ENCODE results near the gene GATD1. TPM values are rescaled to one million over a fixed set of nuclear protein-coding genes. Genes with fewer than 3 reads are reported as not detected.
A peak's percentile ranks its signal among the peaks of the same experiment; 100 is the strongest.

The GATD1 gene
- 1 to 10 TPM; 5.8 to 9.7 (median 6.7) TPM for polyA plus RNA-seq

- Mint-ChIP-seq H3K27ac (peak within 1 kb of the TSS; percentile 37 to 87 (median 60)), H3K9me3 (no peaks in the 10 kb centered on the region), H3K4me1 (peaks cover 6 to 28% of the 10 kb centered on the region in 2 donors), H3K27me3 (ENCODE audit: low read depth in 3 of 3) (peaks cover 0 to 7% (median 2%) of the 10 kb centered on the region in 3 donors), H3K36me3 (no peaks in the 10 kb centered on the region), H3K4me3 (peak within 1 kb of the TSS; percentile 78 to 89 (median 83))
- peak; percentile 93 to 94 (median 94) for DNase-seq
These were observed at the start of gene GATD1 for GRCh38 chr11:777288-778255. TSS of gene GATD1 (minus strand) at chr11:777487. CDS start at chr11:777462, 25 bp downstream.

DNA sequence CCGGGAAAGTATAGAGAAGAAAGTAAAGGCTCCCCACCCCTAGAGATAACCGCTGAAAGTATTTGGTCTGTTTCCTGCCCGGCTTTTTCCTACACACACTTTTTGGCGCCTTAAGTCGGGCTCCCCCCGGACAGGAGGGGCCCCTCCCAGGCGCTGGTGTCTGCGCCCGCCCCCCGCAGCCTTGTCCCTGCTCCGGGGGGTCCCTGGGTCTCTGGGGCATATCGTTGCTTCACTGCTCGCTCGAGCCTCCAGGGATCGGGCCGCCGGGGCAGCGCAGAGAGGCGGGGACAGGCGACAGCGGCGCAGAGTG is 49.5 kb upstream of the GATD1 start:
- Mint-ChIP-seq H3K9me3 (no peaks in the 10 kb centered on the region), H3K36me3 (peaks cover 0 to 5% (median 4%) of the 10 kb centered on the region in 3 donors), H3K27me3 (ENCODE audit: low read depth in 3 of 3) (peaks cover 5 to 18% (median 8%) of the 10 kb centered on the region in 3 donors), H3K4me3 (peak overlapping the region; percentile 72 to 79 (median 75)), H3K4me1 (peaks cover 0 to 25% of the 10 kb centered on the region in 2 donors), H3K27ac (no peak overlapping the region)
- DNase-seq = no peak

- Mint-ChIP-seq H3K4me3 (peak overlapping the region; percentile 72 to 79 (median 75)), H3K4me1 (peaks cover 0 to 29% of the 10 kb centered on the region in 2 donors), H3K27me3 (ENCODE audit: low read depth in 3 of 3) (peaks cover 5 to 18% (median 8%) of the 10 kb centered on the region in 3 donors), H3K9me3 (no peaks in the 10 kb centered on the region), H3K27ac (no peak overlapping the region), H3K36me3 (peaks cover 0 to 5% (median 4%) of the 10 kb centered on the region in 3 donors)
- no peak for DNase-seq
These were observed 48.9 kb upstream of the GATD1 start for GRCh38 chr11:826227-826621.

- H3K27me3 Mint-ChIP-seq (ENCODE audit: low read depth in 3 of 3) = peaks cover 8 to 18% (median 9%) of the 10 kb centered on the region in 3 donors
- H3K27ac Mint-ChIP-seq = no peak overlapping the region
- no peak for DNase-seq
- peaks cover 0 to 5% (median 4%) of the 10 kb centered on the region in 3 donors for H3K36me3 Mint-ChIP-seq
- H3K9me3 Mint-ChIP-seq = no peaks in the 10 kb centered on the region
- H3K4me3 Mint-ChIP-seq = no peak overlapping the region
- H3K4me1 Mint-ChIP-seq = peaks cover 0 to 35% of the 10 kb centered on the region in 2 donors
These were observed 48.3 kb upstream of the GATD1 start for GRCh38 chr11:825366-826226.

DNA sequence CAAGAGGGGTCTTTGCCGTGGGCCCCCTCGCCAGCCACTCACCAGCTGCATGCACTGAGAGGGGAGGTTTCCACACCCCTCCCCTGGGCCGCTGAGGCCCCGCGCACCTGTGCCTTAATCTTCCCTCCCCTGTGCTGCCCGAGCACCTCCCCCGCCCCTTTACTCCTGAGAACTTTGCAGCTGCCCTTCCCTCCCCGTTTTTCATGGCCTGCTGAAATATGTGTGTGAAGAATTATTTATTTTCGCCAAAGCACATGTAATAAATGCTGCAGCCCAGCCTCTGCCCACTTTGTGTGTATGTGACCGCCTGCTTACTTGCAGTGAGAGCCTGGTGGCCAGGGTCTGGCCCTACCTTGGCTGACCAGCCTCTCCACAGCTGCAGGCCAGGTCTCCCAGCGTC is 47.7 kb upstream of the GATD1 start:
- Mint-ChIP-seq H3K36me3 (peaks cover 0 to 5% (median 4%) of the 10 kb centered on the region in 3 donors), H3K27ac (no peak overlapping the region), H3K4me3 (peak overlapping the region in 1 of 5 donors; percentile 16), H3K9me3 (no peaks in the 10 kb centered on the region), H3K4me1 (peaks cover 0 to 40% of the 10 kb centered on the region in 2 donors), H3K27me3 (ENCODE audit: low read depth in 3 of 3) (peaks cover 9 to 18% (median 11%) of the 10 kb centered on the region in 3 donors)
- no peak for DNase-seq

DNA sequence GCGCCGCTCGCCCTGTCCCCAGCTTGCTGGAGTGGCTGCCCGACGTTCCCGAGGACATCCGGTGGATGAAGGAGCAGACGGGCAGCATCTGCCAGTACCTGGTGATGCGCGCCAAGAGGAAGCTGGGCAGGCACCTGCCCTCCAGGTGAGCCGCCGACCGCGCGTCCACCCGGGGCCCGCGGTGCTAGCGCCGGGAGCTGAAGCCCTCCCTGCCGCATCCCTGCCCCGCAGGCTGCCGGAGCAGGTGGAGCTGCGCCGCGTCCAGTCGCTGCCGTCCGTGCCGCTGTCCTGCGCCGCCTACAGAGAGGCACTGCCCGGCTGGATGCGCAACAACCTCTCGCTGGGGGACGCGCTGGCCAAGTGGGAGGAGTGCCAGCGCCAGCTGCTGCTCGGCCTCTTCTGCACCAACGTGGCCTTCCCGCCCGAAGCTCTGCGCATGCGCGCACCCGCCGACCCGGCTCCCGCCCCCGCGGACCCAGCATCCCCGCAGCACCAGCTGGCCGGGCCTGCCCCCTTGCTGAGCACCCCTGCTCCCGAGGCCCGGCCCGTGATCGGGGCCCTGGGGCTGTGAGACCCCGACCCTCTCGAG is 47.1 kb upstream of the GATD1 start:
- no peaks in the 10 kb centered on the region for H3K9me3 Mint-ChIP-seq
- H3K4me1 Mint-ChIP-seq = peaks cover 0 to 38% of the 10 kb centered on the region in 2 donors

GRCh38 chr11:823441-824291 is 46.4 kb upstream of the GATD1 start:
- Mint-ChIP-seq H3K4me3 (no peak overlapping the region), H3K9me3 (no peaks in the 10 kb centered on the region), H3K36me3 (peaks cover 0 to 5% (median 4%) of the 10 kb centered on the region in 3 donors), H3K27me3 (ENCODE audit: low read depth in 3 of 3) (peaks cover 10 to 18% (median 16%) of the 10 kb centered on the region in 3 donors), H3K4me1 (peaks cover 0 to 35% of the 10 kb centered on the region in 2 donors), H3K27ac (peak overlapping the region in 1 of 6 donors; percentile 45)
- no peak for DNase-seq

More for the DNA sequence above, 47.1 kb upstream of the GATD1 start:
- peaks cover 10 to 18% (median 16%) of the 10 kb centered on the region in 3 donors for H3K27me3 Mint-ChIP-seq (ENCODE audit: low read depth in 3 of 3)
- DNase-seq = no peak
- no peak overlapping the region for H3K27ac Mint-ChIP-seq
- H3K4me3 Mint-ChIP-seq = no peak overlapping the region
- peaks cover 0 to 5% (median 4%) of the 10 kb centered on the region in 3 donors for H3K36me3 Mint-ChIP-seq

DNA sequence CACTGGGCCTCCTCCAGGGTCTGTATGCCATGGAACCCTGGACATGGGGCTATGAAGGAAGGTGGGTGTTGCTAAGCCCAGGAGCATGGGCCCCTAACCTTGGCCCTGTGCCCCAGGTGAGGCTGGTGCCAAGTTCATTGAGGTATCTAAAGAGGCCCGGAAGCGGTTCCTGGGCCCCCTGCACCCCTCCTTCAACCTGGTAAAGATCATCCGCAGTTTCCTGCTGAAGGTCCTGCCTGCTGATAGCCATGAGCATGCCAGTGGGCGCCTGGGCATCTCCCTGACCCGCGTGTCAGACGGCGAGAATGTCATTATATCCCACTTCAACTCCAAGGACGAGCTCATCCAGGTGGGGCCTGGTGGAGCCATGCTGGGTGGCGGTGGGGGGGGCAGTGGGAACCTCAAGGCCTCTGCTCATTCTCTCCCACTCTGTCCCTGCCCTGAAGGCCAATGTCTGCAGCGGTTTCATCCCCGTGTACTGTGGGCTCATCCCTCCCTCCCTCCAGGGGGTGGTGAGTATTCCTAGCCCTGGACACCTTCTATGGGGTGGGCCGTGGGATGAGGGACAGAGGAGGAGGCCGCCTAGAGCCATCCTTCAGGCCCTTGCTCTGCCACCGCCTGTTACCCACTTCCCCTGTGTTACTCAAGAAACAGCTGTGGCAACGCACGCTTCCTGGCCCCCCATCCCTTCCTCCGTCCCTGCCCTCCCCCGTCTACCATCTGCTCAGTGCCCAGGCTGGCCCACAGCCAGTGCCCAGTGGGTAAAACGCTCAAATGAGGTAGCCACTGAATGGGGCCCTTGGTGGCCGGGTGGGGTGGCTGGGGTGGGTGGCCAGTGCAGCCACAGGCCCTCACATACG is 44.5 kb upstream of the GATD1 start:
- peak overlapping the region in 3 of 6 donors; percentile 34 to 61 (median 55) for H3K27ac Mint-ChIP-seq
- DNase-seq = no peak
- H3K9me3 Mint-ChIP-seq = no peaks in the 10 kb centered on the region
- peaks cover 8 to 11% (median 10%) of the 10 kb centered on the region in 3 donors for H3K27me3 Mint-ChIP-seq (ENCODE audit: low read depth in 3 of 3)
- peaks cover 0 to 26% of the 10 kb centered on the region in 2 donors for H3K4me1 Mint-ChIP-seq
- H3K4me3 Mint-ChIP-seq = peak overlapping the region in 4 of 5 donors; percentile 35 to 92 (median 77)
- H3K36me3 Mint-ChIP-seq = peaks cover 0 to 5% (median 4%) of the 10 kb centered on the region in 3 donors

DNA sequence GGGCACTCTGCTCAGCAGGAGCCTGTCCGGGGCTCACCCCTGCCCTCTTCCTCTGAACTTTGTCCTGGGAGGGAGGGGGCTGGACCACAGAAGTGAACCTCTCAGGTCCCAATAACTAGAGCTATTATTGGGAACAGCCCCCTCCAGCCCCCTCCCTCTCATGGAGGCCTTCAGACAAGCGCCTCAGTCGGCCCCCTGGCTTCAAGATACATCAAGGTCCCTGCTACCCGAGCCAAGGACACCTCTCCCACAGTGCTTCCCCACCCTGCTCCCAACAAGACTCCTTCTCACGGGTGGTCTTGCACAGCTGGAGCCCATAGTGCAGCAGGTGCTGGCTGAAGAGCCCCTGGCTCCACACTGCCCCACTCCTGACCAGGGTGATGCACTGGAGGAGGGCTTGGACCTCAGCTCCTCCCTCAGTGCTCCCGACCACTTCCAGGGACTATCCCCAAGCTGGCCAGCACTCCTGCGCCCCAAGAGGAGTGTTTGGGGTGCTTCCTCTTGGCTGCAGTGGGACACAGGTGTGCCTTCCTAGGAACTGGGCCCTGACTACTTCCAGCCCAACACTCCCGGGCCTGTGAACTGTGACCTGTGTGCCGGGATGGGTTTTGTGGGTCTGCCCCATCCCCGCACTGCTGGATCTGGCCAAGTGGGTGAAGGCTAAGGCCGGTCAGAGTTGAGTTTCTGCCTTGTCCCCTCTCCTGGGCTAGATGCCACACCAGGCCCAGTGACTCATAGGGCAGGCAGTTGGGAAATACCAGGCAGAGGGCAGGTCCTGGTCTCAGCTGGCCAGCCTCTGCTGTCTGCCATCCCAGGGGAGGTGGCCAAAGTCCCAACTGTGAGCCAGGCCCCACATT is 43.6 kb upstream of the GATD1 start:
- Mint-ChIP-seq H3K27me3 (ENCODE audit: low read depth in 3 of 3) (peaks cover 5 to 13% (median 6%) of the 10 kb centered on the region in 3 donors), H3K4me3 (peak overlapping the region; percentile 79 to 92 (median 89)), H3K27ac (peak overlapping the region in 4 of 6 donors; percentile 34 to 87 (median 70)), H3K9me3 (no peaks in the 10 kb centered on the region), H3K36me3 (peaks cover 0 to 5% (median 4%) of the 10 kb centered on the region in 3 donors), H3K4me1 (peaks cover 0 to 22% of the 10 kb centered on the region in 2 donors)
- no peak for DNase-seq

DNA sequence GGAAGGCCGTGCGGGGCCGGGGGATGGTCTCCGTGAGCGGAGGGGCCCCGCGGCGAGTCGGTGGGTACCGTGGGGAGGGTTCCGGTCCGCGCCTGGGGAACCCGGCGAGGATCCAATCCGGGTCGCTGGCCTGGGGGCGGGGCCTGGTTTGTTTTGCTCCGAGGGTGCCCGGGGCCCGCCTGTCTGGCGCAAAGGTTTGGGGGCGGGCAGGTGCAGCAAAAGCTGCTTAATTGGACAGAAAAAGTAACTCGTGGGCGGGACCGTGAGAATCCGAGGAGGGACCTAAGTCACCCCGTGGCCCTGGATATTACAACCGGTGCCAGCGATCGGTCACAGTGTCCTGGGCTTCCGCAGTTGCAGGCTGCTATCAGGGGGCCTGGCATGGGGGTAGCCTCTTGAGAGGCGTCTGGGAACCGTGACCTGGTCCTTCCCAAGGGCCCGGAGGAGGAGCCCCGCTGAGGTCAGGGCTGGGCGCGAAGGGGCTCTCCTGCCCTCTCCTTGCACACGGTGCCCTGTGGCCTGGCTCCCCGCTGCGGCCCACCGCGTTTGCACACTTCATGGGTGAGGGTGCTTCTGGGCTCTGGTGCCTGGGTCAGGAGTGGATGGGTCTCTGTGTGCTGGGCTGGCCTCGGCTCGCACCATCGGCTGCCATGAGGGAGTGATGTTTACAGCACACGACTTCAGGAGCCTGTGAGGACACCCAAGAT is 42.8 kb upstream of the GATD1 start:
- H3K4me1 Mint-ChIP-seq = peaks cover 0 to 20% of the 10 kb centered on the region in 2 donors
- H3K9me3 Mint-ChIP-seq = no peaks in the 10 kb centered on the region
- peaks cover 2 to 13% (median 4%) of the 10 kb centered on the region in 3 donors for H3K27me3 Mint-ChIP-seq (ENCODE audit: low read depth in 3 of 3)
- H3K36me3 Mint-ChIP-seq = peaks cover 0 to 2% (median 2%) of the 10 kb centered on the region in 3 donors
- H3K4me3 Mint-ChIP-seq = peak overlapping the region; percentile 79 to 92 (median 89)
- DNase-seq = peak; percentile 95 to 96 (median 96)
- H3K27ac Mint-ChIP-seq = peak overlapping the region; percentile 48 to 94 (median 90)

All from immature natural killer cell (primary cell).